Right atrium auricular region (tissue), 2 donors: ENCODE results near the gene MLLT3. TPM values are rescaled to one million over a fixed set of nuclear protein-coding genes. Genes with fewer than 3 reads are reported as not detected.
A peak's percentile ranks its signal among the peaks of the same experiment; 100 is the strongest.
"Not testable (repeated sequence)": the region's sequence is repeated elsewhere in the genome, so short reads cannot be mapped to it uniquely, and the experiment has no call there.

Experiments used
- DNase-seq: peaks from one replicate; pipeline ENCODE4 v3.0.0-alpha.2; 2019; ENCODE audit warnings: low spot score
- H3K27ac ChIP-seq, 2 donors: fragments of 200-600 bp; sonication (generic); 1 replicate in 1 of 2; 2 replicates in 1 of 2; pipeline ENCODE4 v1.5.1; 2016 to 2019
- H3K27me3 ChIP-seq, 2 donors: fragments of 200-600 bp; sonication (generic); one replicate each; pipeline versions ENCODE4 v1.5.1 to v1.6.0; 2017 to 2019
- H3K36me3 ChIP-seq: fragments of 200-600 bp; sonication (generic); one replicate; pipeline ENCODE4 v1.5.1; 2016
- H3K4me1 ChIP-seq, 2 donors: fragments of 200-600 bp; sonication (generic); one replicate each; pipeline versions ENCODE4 v1.5.1 to v1.6.0; 2017 to 2019
- H3K4me3 ChIP-seq, 2 donors: fragments of 200-600 bp; sonication (generic); 1 replicate in 1 of 2; 2 replicates in 1 of 2; pipeline ENCODE4 v1.5.1; 2017 to 2019; ENCODE audit warnings: mild to moderate bottlenecking in 1 of 2, moderate library complexity in 1 of 2
- H3K9me3 ChIP-seq, 2 donors: fragments of 200-600 bp; sonication (generic); one replicate each; pipeline ENCODE4 v1.5.1; 2019
- total RNA-seq, 2 donors: library from RNA; depleted of rRNA; stranded (reverse); fragments of >200 nt; gene quantifications; one replicate each; pipeline ENCODE4 v1.1.0, GENCODE V29; 2016
- TF ChIP-seq, protein P1 (sequence below), 2 donors: fragments of 200-600 bp; sonication (generic); IDR thresholded peaks; one replicate each; pipeline ENCODE4 v1.5.1; 2019; ENCODE audit warnings: antibody characterized with exemption in 2 of 2

MLLT3 gene
- total RNA-seq, 2 donors from 2014 or later = 5.3 to 7.6 TPM

DNA sequence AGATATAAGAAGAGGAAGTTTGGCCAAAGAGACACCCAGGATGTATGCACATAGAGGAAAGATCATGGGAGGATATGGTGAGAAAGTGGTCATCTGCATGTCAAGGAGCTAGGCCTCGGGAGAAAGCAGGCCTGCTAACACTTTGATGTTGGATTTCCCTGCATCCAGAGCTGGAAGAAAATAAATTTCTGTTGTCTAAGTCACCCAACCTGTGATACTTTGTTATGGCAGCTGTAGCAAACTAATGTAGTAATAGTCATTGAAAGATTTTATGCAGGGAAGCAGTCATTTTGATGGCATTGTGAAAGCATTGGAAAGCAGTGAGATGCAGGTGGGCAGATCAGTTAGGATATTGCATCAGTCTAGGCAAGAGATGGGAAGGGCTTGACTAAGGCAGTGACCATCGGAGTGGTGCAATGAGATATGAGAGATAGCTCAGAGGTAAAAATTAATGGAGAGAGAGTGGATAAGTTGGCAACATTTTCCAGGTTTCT, 37.2 kb upstream of the MLLT3 start:
- Histone ChIP-seq H3K4me1 (no peaks in the 10 kb centered on the region), H3K27me3 (no peaks in the 10 kb centered on the region), H3K9me3 (no peaks in the 10 kb centered on the region), H3K4me3 (no peak overlapping the region), H3K36me3 (no peaks in the 10 kb centered on the region), H3K27ac (no peak overlapping the region)
- TF ChIP-seq, protein P1, sequence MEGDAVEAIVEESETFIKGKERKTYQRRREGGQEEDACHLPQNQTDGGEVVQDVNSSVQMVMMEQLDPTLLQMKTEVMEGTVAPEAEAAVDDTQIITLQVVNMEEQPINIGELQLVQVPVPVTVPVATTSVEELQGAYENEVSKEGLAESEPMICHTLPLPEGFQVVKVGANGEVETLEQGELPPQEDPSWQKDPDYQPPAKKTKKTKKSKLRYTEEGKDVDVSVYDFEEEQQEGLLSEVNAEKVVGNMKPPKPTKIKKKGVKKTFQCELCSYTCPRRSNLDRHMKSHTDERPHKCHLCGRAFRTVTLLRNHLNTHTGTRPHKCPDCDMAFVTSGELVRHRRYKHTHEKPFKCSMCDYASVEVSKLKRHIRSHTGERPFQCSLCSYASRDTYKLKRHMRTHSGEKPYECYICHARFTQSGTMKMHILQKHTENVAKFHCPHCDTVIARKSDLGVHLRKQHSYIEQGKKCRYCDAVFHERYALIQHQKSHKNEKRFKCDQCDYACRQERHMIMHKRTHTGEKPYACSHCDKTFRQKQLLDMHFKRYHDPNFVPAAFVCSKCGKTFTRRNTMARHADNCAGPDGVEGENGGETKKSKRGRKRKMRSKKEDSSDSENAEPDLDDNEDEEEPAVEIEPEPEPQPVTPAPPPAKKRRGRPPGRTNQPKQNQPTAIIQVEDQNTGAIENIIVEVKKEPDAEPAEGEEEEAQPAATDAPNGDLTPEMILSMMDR (IDR thresholded peaks at IDR 0.05) = no peak
- no peak for DNase-seq

- Histone ChIP-seq H3K4me3 (peak overlapping the region; percentile 51 to 56), H3K27ac (peak overlapping the region in 1 of 2 donors; percentile 40), H3K27me3 (no peaks in the 10 kb centered on the region), H3K4me1 (no peaks in the 10 kb centered on the region), H3K9me3 (no peaks in the 10 kb centered on the region), H3K36me3 (no peaks in the 10 kb centered on the region)
- TF ChIP-seq, protein P1 (IDR thresholded peaks at IDR 0.05) = no peak
- no peak for DNase-seq
These were observed 36.6 kb upstream of the MLLT3 start for GRCh38 chr9:20658677-20659473.

DNA sequence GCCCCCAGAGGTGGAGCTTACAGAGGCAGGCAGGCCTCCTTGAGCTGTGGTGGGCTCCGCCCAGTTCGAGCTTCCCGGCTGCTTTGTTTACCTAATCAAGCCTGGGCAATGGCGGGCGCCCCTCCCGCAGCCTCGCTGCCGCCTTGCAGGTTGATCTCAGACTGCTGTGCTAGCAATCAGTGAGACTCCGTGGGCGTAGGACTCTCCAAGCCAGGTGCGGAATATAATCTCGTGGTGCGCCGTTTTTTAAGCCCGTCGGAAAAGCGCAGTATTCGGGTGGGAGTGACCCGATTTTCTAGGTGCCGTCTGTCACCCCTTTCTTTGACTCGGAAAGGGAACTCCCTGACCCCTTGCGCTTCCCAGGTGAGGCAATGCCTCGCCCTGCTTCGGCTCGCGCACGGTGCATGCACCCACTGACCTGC, 36.0 kb upstream of the MLLT3 start:
- not testable (repeated sequence) for DNase-seq

GRCh38 chr9:20651939-20652338, 29.6 kb upstream of the MLLT3 start:
- H3K4me3 ChIP-seq = no peak overlapping the region
- no peaks in the 10 kb centered on the region for H3K4me1 ChIP-seq
- H3K36me3 ChIP-seq = no peaks in the 10 kb centered on the region
- H3K27ac ChIP-seq = no peak overlapping the region
- H3K27me3 ChIP-seq = no peaks in the 10 kb centered on the region
- no peaks in the 10 kb centered on the region for H3K9me3 ChIP-seq
- DNase-seq = no peak
- TF ChIP-seq, protein P1 (IDR thresholded peaks at IDR 0.05) = no peak

More for the DNA sequence above, 36.0 kb upstream of the MLLT3 start:
- Histone ChIP-seq H3K4me3 (peak overlapping the region; percentile 51 to 56), H3K27ac (peak overlapping the region in 1 of 2 donors; percentile 40)
- not testable (repeated sequence) for H3K36me3 ChIP-seq, H3K27me3 ChIP-seq, H3K4me1 ChIP-seq, H3K9me3 ChIP-seq

DNA sequence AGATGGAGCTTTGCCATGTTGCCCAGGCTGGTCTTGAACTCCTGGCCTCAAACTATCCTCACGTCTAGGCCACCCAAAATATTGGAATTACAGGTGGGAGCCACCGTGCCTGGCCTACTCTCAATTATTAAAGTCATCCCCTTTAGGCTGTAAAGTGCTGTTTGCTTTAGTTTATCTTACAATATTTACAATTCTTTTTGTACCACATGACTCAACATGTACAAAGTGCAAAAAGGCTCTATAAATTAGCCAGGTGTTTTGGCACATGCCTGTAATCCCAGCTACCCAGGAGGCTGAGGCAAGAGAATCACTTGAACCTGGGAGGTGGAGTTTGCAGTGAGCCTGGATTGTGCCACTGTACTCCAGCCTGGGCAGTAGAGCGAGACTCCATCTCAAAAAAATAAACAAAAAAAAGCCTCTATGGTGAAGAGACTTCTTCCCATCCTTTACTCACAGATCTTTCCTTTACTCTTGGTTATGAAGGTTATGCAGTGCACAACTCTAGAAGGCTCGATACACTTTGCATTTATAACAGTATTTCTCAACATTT, 28.5 kb upstream of the MLLT3 start:
- TF ChIP-seq, protein P1 (IDR thresholded peaks at IDR 0.05) = no peak
- Histone ChIP-seq H3K36me3 (no peaks in the 10 kb centered on the region), H3K27me3 (no peaks in the 10 kb centered on the region), H3K27ac (no peak overlapping the region), H3K9me3 (no peaks in the 10 kb centered on the region), H3K4me1 (no peaks in the 10 kb centered on the region), H3K4me3 (no peak overlapping the region)
- no peak for DNase-seq

- H3K36me3 ChIP-seq = no peaks in the 10 kb centered on the region
- H3K27ac ChIP-seq = no peak overlapping the region
- no peaks in the 10 kb centered on the region for H3K4me1 ChIP-seq
- DNase-seq = no peak
- no peaks in the 10 kb centered on the region for H3K9me3 ChIP-seq
- TF ChIP-seq, protein P1 (IDR thresholded peaks at IDR 0.05) = no peak
- no peaks in the 10 kb centered on the region for H3K27me3 ChIP-seq
- H3K4me3 ChIP-seq = no peak overlapping the region
These were observed 28.0 kb upstream of the MLLT3 start for GRCh38 chr9:20650313-20650712.
